Muscle layer of colon (tissue), 2 donors: ENCODE measurements around the gene CA5A.

Experiments used
- H3K27ac ChIP-seq: one replicate; pipeline ENCODE4 v1.7.0; 2013; ENCODE audit warnings: low read depth, mild to moderate bottlenecking, low read length, moderate library complexity
- H3K27me3 ChIP-seq, 2 donors: one replicate each; pipeline ENCODE4 v1.7.0; 2013; ENCODE audit warnings: low read length in 2 of 2, mild to moderate bottlenecking in 2 of 2; ENCODE audit not compliant: insufficient read depth in 2 of 2, control insufficient read depth in 1 of 2
- H3K36me3 ChIP-seq: one replicate; pipeline ENCODE4 v1.7.0; 2013; ENCODE audit warnings: mild to moderate bottlenecking, low read length; ENCODE audit not compliant: insufficient read depth
- H3K4me1 ChIP-seq: one replicate; pipeline ENCODE4 v1.7.0; 2013; ENCODE audit warnings: mild to moderate bottlenecking, low read length; ENCODE audit not compliant: insufficient read depth
- H3K4me3 ChIP-seq, 2 donors: one replicate each; pipeline ENCODE4 v1.7.0; 2013; ENCODE audit warnings: low read length in 2 of 2, low read depth in 1 of 2, mild to moderate bottlenecking in 1 of 2, moderate library complexity in 1 of 2
- H3K9ac ChIP-seq: one replicate; pipeline ENCODE4 v1.7.0; 2013; ENCODE audit warnings: low read length
- H3K9me3 ChIP-seq: one replicate; pipeline ENCODE4 v1.7.0; 2013; ENCODE audit warnings: mild to moderate bottlenecking, low read length
- donor health status: abdominal sarcoma.
- donor health status: Adenocarcinoma of cecum.

CA5A gene

GRCh38 chr16:87839542-87840270 lies 96.6 kb downstream of the CA5A start:
- no peak overlapping the region for H3K9ac ChIP-seq

GRCh38 chr16:87838643-87839541 lies 97.4 kb downstream of the CA5A start:
- H3K4me3 ChIP-seq, result no peak overlapping the region
- peaks cover 5% of the 10 kb centered on the region for H3K4me1 ChIP-seq
- H3K27me3 ChIP-seq, result no peaks in the 10 kb centered on the region
- H3K9me3 ChIP-seq, result no peaks in the 10 kb centered on the region
- H3K27ac ChIP-seq, result no peak overlapping the region
- H3K9ac ChIP-seq, result no peak overlapping the region
- peaks cover 27% of the 10 kb centered on the region for H3K36me3 ChIP-seq

More at GRCh38 chr16:87839542-87840270, 96.6 kb downstream of the CA5A start:
- H3K9me3 ChIP-seq, result no peaks in the 10 kb centered on the region
- H3K4me3 ChIP-seq, result no peak overlapping the region
- H3K36me3 ChIP-seq, result peaks cover 21% of the 10 kb centered on the region
- peaks cover 5% of the 10 kb centered on the region for H3K4me1 ChIP-seq
- no peak overlapping the region for H3K27ac ChIP-seq
- H3K27me3 ChIP-seq, result no peaks in the 10 kb centered on the region
